Stimulated activated naive CD4-positive, alpha-beta T cell treated with Interleukin-2 at 50 U/mL for 16 hours (primary cell): ENCODE measurements around the gene KCNA2.

ENCODE experiments used
- DNase-seq: peaks from one replicate; lab custom pipeline; 2025; lab: John Stamatoyannopoulos, UW

KCNA2 gene

DNA sequence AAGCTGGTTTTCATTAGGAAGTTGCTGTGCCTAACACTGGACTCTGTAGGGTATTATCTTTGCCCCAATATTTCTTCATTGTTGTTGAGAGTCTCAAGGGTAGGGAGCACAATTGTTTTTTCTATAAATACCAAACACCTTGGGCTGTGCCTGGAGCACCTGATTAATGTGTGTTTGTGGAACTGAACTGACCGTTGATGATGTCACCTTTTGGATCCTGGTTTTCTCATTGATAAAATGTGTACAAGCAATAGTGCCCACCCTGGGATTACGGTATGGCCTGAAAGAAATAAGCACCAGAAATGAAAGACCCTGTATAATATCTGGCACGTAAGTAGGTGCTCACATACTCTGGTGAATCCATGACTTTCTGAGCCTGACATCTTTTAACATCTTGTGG lies 39.3 kb downstream of the KCNA2 start:
- no peak for DNase-seq

DNA sequence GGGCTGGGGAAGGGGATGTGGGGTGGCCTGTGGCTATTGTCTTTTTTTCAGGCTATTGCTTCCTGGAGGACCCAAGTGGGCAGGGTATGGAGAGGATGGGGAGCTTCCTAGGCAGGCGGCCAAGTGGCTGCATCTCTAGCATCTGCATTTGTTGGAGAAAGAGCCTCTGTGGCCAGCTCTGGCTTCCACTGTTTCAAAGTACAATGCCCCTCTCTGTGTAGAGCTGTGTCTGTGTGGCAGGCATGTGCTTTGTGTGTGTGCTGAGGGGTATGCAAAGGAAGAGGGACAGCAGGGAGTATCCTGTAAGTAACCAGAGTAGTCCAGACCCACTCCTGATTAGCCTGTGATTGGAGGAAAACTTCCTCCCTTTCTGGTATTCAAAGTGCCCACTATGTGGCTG lies 40.6 kb downstream of the KCNA2 start:
- no peak for DNase-seq

DNA sequence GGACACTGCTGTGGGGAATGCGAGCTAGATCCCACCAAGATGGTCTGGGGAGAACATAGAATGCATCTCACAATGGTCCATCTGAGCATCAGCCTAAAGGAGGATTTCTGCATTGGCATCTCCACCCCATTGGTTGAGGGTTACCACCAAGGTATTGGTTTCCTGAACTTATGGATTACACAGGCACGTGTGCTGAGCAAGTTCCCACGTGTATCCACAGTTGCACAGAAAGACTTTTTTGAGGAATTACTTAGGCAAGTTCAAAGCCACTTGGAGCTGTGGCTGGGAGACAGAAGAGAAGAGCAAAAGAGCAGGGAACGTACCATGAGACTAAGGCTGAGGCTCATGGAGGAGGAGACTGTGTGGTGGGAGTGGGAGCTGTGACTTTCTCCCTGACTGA lies 43.1 kb downstream of the KCNA2 start:
- DNase-seq = no peak

DNA sequence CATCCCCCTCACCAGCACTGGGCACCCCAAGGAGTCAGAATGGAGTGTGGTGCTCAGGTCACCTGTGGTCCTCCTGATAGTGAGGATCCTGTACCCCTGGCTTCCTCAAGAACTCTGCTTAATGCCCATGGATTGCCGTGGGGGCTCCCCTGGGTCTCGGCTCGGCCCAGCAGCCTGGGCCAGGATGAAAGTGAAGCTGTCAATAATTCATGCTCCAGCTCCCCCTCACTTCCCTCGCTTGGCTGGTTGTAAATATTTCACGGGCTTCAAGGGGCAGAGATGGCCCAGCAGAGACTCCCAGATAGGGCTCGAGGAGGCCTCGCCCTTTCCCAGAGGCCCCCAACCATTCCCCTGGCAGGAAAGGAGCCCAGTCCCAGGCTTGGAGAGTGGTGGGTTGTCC lies 44.6 kb downstream of the KCNA2 start:
- no peak for DNase-seq

- DNase-seq = no peak
Observed at GRCh38 chr1:110559157-110559556, 47.0 kb downstream of the KCNA2 start.

DNA sequence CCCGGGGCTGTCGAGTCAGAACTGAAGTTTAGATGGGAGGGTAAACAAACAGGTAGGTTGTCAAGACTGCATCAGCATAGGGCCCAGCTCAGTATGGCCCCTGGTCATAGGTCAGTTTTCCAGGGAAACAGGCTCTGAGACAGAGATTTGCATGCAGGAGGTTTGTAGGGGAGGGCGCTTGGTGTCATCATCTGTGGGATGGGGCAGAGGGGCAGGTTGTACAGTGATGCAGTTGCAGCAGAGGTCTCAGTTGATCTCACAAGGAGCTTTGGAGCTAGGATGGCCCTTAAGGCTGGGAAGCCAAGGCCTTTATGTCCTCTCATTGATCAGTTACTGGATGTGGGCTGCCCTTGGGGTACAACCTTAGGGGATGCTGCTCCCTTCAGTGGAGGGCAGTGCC lies 48.7 kb downstream of the KCNA2 start:
- DNase-seq = no peak

DNA sequence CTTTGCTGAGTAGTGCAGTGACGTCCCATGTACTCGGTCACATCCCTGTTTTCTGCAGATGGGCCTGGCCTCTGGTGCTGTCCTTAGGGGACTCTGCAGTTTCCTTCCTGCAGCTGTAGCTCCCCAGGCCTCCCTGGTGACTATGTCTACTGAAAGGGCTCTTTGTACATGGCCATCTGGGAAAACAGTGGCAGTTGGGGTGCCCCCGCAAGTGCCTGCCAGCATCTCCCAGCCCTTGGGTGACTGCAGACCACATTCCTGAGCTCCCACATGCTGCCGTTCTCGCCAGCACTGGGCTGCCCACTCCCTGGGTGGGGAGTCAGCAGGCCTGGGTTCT lies 49.7 kb downstream of the KCNA2 start:
- no peak for DNase-seq

GRCh38 chr1:110555807-110556470 lies 50.2 kb downstream of the KCNA2 start:
- no peak for DNase-seq

GRCh38 chr1:110554871-110555801 lies 51.0 kb downstream of the KCNA2 start:
- DNase-seq = peak; percentile 33

GRCh38 chr1:110551278-110551809 lies 54.8 kb downstream of the KCNA2 start:
- no peak for DNase-seq

GRCh38 chr1:110549831-110550230 lies 56.3 kb downstream of the KCNA2 start:
- no peak for DNase-seq

DNA sequence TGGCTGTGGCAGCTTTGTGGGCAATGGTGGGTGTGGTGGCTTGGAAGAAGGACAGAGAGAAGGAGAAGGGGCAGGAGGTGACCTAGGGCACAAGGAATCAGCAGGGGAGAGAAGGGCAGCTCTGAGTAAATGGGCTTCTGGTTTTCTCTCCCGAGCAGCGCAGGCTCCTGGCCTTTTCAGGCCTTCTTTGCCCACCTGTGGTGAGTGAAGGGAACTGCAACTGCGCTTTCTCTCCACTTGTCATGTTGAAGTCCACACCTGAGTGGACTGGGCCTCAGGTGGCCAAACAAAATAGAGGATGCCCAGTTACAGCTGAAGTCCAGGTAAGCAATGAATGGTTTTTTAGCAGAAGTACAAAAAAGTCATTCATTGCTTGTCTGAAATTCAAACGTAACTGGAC lies 57.8 kb downstream of the KCNA2 start:
- DNase-seq = no peak

- DNase-seq = no peak
Observed at GRCh38 chr1:110547017-110547416, 59.1 kb downstream of the KCNA2 start.

DNA sequence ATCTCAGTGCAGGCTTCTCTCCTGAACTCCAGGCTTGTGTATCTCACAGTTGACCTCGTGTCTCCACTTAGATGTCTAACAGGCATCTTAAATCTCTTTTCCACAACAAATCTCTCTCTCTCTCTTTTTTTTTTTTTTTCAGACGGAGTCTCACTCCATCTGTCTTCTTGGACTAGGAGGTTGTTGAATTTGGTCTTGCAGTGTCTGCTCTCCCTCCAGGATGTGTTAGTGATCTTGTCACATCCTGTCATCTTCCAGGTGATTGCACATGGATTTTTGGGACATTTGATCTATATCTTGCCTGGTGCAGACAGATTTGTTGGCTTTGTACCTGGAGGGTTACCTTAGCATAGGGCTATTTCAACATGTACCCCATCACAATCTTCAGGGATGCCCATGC lies 60.7 kb downstream of the KCNA2 start:
- DNase-seq = no peak

GRCh38 chr1:110544753-110545152 lies 61.4 kb downstream of the KCNA2 start:
- DNase-seq = no peak
